ENCODE data around the gene AAMP. TPM values are rescaled to one million over a fixed set of nuclear protein-coding genes. Genes with fewer than 3 reads are reported as not detected.
A peak's percentile ranks its signal among the peaks of the same experiment; 100 is the strongest.

AAMP gene
- total and polyA plus RNA-seq, 2 donors, result 67.2 to 69.2 TPM

- Histone ChIP-seq H3K27ac (ENCODE audit: low read depth in 1 of 2, low read length in 1 of 2) (peak overlapping the region; percentile 85 to 88), H3K4me1 (ENCODE audit: control insufficient read depth in 2 of 2, insufficient read depth in 2 of 2, low read length in 2 of 2) (peaks cover 46 to 74% of the 10 kb centered on the region in 2 donors), H3K27me3 (ENCODE audit: control insufficient read depth in 2 of 2, insufficient read depth in 1 of 2, low read length in 1 of 2) (no peaks in the 10 kb centered on the region), H3K4me3 (ENCODE audit: low read length in 2 of 2) (peak overlapping the region; percentile 80 to 82), H3K36me3 (ENCODE audit: control insufficient read depth in 2 of 2, insufficient read depth in 2 of 2, low read length in 1 of 2) (peaks cover 0 to 1% of the 10 kb centered on the region in 2 donors), H3K9me3 (ENCODE audit: control insufficient read depth in 2 of 2, insufficient read depth in 1 of 2, low read length in 1 of 2) (no peaks in the 10 kb centered on the region)
- DNase-seq (ENCODE audit: low read depth in 6 of 9, low spot score in 9 of 9), result peak in 2 of 9 donors; percentile 49 to 76
- 38% methylated on average over 12 of the region's 12 CpGs for WGBS
Observed at GRCh38 chr2:218290316-218291261, 20.7 kb upstream of the AAMP start.

DNA sequence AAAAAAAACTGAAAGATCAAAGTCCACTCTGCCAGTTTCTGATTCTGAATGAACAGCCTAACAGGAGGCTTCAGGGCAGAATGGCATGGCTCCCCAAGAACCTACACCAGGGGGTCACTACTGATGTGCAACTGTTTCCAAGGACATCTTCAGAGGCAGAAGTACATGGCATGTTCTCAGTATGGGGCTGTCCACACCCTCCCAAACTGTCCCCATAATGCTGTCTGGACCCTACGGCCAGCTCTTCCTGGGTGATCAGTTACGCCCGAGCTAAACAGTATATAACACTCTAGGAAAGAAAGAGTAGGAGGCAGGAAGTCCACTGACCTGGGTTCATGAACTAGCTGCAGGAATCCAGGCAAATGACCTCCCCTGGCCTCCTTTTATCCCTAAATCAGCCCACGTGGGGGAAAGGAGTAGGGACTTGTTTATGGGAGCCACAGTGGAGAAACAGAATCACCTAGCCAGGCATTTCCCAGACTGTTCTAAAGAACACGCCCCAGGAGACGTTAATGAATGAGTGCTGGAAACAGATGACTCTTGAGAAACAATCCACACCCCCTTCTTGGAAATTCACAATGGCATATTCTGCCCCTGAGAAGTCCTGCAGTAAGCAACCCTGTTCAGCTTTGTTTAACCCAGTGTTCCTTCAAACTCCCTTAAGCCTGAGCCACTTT lies 19.8 kb upstream of the AAMP start:
- WGBS, result 83% methylated on average over 6 of the region's 6 CpGs
- H3K9me3 ChIP-seq (ENCODE audit: control insufficient read depth in 2 of 2, insufficient read depth in 1 of 2, low read length in 1 of 2), result no peaks in the 10 kb centered on the region
- H3K4me3 ChIP-seq (ENCODE audit: low read length in 2 of 2), result peak overlapping the region in 1 of 2 donors; percentile 82
- peaks cover 50 to 79% of the 10 kb centered on the region in 2 donors for H3K4me1 ChIP-seq (ENCODE audit: control insufficient read depth in 2 of 2, insufficient read depth in 2 of 2, low read length in 2 of 2)
- peaks cover 0 to 5% of the 10 kb centered on the region in 2 donors for H3K36me3 ChIP-seq (ENCODE audit: control insufficient read depth in 2 of 2, insufficient read depth in 2 of 2, low read length in 1 of 2)
- no peaks in the 10 kb centered on the region for H3K27me3 ChIP-seq (ENCODE audit: control insufficient read depth in 2 of 2, insufficient read depth in 1 of 2, low read length in 1 of 2)
- peak overlapping the region; percentile 85 to 88 for H3K27ac ChIP-seq (ENCODE audit: low read depth in 1 of 2, low read length in 1 of 2)
- DNase-seq (ENCODE audit: low read depth in 6 of 9, low spot score in 9 of 9), result no peak

GRCh38 chr2:218286570-218287459 lies 16.9 kb upstream of the AAMP start:
- Histone ChIP-seq H3K4me3 (ENCODE audit: low read length in 2 of 2) (peak overlapping the region; percentile 40 to 41), H3K4me1 (ENCODE audit: control insufficient read depth in 2 of 2, insufficient read depth in 2 of 2, low read length in 2 of 2) (peaks cover 46 to 95% of the 10 kb centered on the region in 2 donors), H3K9me3 (ENCODE audit: control insufficient read depth in 2 of 2, insufficient read depth in 1 of 2, low read length in 1 of 2) (no peaks in the 10 kb centered on the region), H3K36me3 (ENCODE audit: control insufficient read depth in 2 of 2, insufficient read depth in 2 of 2, low read length in 1 of 2) (peaks cover 6 to 29% of the 10 kb centered on the region in 2 donors), H3K27ac (ENCODE audit: low read depth in 1 of 2, low read length in 1 of 2) (peak overlapping the region; percentile 79 to 93), H3K27me3 (ENCODE audit: control insufficient read depth in 2 of 2, insufficient read depth in 1 of 2, low read length in 1 of 2) (no peaks in the 10 kb centered on the region)
- peak in 8 of 9 donors; percentile 58 to 88 (median 65) for DNase-seq (ENCODE audit: low read depth in 6 of 9, low spot score in 9 of 9)
- WGBS, result 20% methylated on average over 11 of the region's 11 CpGs

DNA sequence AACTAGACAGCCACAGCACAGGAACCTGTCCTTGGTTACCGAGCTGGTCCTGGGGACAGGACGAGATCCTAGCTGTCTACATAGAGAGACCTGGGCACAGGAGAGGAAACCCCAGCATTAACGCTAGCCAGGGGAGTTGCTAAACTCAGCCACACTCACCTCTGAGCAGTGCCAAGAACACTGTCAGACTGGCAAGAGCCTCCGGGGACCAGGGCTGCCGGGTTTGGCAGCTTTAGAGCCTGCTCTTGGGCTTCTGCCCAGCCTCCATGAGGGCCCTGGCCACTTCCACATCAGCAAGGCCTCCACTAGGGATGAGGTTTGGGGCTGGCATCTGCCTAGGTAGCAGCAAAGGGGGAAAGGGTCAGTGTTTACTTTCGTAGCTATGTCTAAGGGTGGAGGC lies 15.7 kb upstream of the AAMP start:
- WGBS, result 91% methylated on average over 6 of the region's 6 CpGs
- H3K4me3 ChIP-seq (ENCODE audit: low read length in 2 of 2), result no peak overlapping the region
- peaks cover 34 to 83% of the 10 kb centered on the region in 2 donors for H3K4me1 ChIP-seq (ENCODE audit: control insufficient read depth in 2 of 2, insufficient read depth in 2 of 2, low read length in 2 of 2)
- H3K27ac ChIP-seq (ENCODE audit: low read depth in 1 of 2, low read length in 1 of 2), result peak overlapping the region; percentile 79 to 93
- no peaks in the 10 kb centered on the region for H3K9me3 ChIP-seq (ENCODE audit: control insufficient read depth in 2 of 2, insufficient read depth in 1 of 2, low read length in 1 of 2)
- no peaks in the 10 kb centered on the region for H3K27me3 ChIP-seq (ENCODE audit: control insufficient read depth in 2 of 2, insufficient read depth in 1 of 2, low read length in 1 of 2)
- H3K36me3 ChIP-seq (ENCODE audit: control insufficient read depth in 2 of 2, insufficient read depth in 2 of 2, low read length in 1 of 2), result peaks cover 13 to 35% of the 10 kb centered on the region in 2 donors
- DNase-seq (ENCODE audit: low read depth in 6 of 9, low spot score in 9 of 9), result no peak

DNA sequence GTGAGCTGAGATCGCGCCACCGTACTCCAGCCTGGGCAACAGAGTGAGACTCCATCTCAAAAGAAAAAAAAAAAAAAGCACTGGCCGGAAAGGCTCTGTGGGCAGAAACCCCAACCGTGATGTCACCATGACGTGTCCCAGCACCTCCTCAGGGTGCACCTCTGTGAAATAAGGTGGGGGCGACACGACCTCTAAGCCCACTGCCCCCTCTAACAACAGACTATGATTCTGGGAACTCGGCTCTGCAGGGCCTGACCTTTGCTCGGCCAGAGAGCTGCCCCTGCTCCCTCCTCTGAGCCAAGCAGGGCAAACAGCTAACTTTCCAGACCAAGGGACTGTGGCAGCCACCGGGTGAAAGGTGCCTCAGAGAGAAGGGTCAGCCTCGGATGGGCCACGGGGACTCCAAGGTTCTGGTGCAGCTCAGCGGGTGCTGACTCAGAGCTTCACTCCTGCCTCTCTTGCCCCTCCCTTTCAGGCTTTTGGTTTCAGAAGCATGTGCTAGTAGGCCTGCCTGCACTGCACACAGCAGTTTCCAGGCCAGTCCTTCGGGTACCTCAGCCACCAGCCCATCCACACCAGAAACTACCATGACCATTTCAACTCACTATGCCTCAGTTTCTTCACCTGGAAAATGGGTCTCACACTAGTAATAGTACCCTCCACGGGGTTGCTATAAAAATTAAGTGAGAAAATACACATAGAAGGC lies 14.3 kb upstream of the AAMP start:
- H3K36me3 ChIP-seq (ENCODE audit: control insufficient read depth in 2 of 2, insufficient read depth in 2 of 2, low read length in 1 of 2), result peaks cover 26 to 49% of the 10 kb centered on the region in 2 donors
- H3K4me3 ChIP-seq (ENCODE audit: low read length in 2 of 2), result no peak overlapping the region
- no peaks in the 10 kb centered on the region for H3K27me3 ChIP-seq (ENCODE audit: control insufficient read depth in 2 of 2, insufficient read depth in 1 of 2, low read length in 1 of 2)
- 91% methylated on average over 16 of the region's 16 CpGs for WGBS
- DNase-seq (ENCODE audit: low read depth in 6 of 9, low spot score in 9 of 9), result no peak
- H3K9me3 ChIP-seq (ENCODE audit: control insufficient read depth in 2 of 2, insufficient read depth in 1 of 2, low read length in 1 of 2), result no peaks in the 10 kb centered on the region
- H3K27ac ChIP-seq (ENCODE audit: low read depth in 1 of 2, low read length in 1 of 2), result peak overlapping the region; percentile 43 to 72
- peaks cover 23 to 70% of the 10 kb centered on the region in 2 donors for H3K4me1 ChIP-seq (ENCODE audit: control insufficient read depth in 2 of 2, insufficient read depth in 2 of 2, low read length in 2 of 2)

GRCh38 chr2:218282173-218282991 lies 12.4 kb upstream of the AAMP start:
- H3K9me3 ChIP-seq (ENCODE audit: control insufficient read depth in 2 of 2, insufficient read depth in 1 of 2, low read length in 1 of 2), result no peaks in the 10 kb centered on the region
- H3K27me3 ChIP-seq (ENCODE audit: control insufficient read depth in 2 of 2, insufficient read depth in 1 of 2, low read length in 1 of 2), result no peaks in the 10 kb centered on the region
- H3K4me3 ChIP-seq (ENCODE audit: low read length in 2 of 2), result no peak overlapping the region
- WGBS, result 92% methylated on average over 17 of the region's 17 CpGs
- H3K4me1 ChIP-seq (ENCODE audit: control insufficient read depth in 2 of 2, insufficient read depth in 2 of 2, low read length in 2 of 2), result peaks cover 17 to 51% of the 10 kb centered on the region in 2 donors
- DNase-seq (ENCODE audit: low read depth in 6 of 9, low spot score in 9 of 9), result no peak
- peaks cover 44 to 67% of the 10 kb centered on the region in 2 donors for H3K36me3 ChIP-seq (ENCODE audit: control insufficient read depth in 2 of 2, insufficient read depth in 2 of 2, low read length in 1 of 2)
- H3K27ac ChIP-seq (ENCODE audit: low read depth in 1 of 2, low read length in 1 of 2), result peak overlapping the region; percentile 63 to 71

DNA sequence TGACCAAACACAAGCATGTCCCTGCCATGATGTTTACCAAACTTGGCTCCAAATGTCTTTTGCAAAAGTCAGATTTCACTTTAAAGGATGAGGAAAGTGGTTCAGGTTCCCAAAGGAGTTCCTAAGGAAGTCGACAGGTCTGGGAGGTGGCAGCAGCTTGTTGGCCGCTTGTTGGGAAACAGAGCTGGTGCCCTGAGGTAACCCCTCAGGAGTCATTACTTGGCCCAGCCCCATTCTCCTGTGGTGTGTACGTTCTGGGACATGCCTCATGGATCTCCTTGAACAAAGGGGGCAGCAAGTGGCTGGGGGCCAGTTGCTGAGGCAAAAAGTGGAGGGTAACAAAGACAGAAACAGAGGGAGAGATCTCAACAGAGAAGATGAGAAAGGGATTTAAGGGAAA lies 11.5 kb upstream of the AAMP start:
- H3K27ac ChIP-seq (ENCODE audit: low read depth in 1 of 2, low read length in 1 of 2), result no peak overlapping the region
- H3K4me1 ChIP-seq (ENCODE audit: control insufficient read depth in 2 of 2, insufficient read depth in 2 of 2, low read length in 2 of 2), result peaks cover 8 to 42% of the 10 kb centered on the region in 2 donors
- WGBS, result 94% methylated on average over 3 of the region's 3 CpGs
- H3K27me3 ChIP-seq (ENCODE audit: control insufficient read depth in 2 of 2, insufficient read depth in 1 of 2, low read length in 1 of 2), result no peaks in the 10 kb centered on the region
- no peak overlapping the region for H3K4me3 ChIP-seq (ENCODE audit: low read length in 2 of 2)
- no peak for DNase-seq (ENCODE audit: low read depth in 6 of 9, low spot score in 9 of 9)
- H3K36me3 ChIP-seq (ENCODE audit: control insufficient read depth in 2 of 2, insufficient read depth in 2 of 2, low read length in 1 of 2), result peaks cover 52 to 76% of the 10 kb centered on the region in 2 donors
- no peaks in the 10 kb centered on the region for H3K9me3 ChIP-seq (ENCODE audit: control insufficient read depth in 2 of 2, insufficient read depth in 1 of 2, low read length in 1 of 2)
